ENCODE results near the gene PEX11B. TPM values are rescaled to one million over a fixed set of nuclear protein-coding genes. Genes with fewer than 3 reads are reported as not detected.

PEX11B gene
- 29.6 and 40.3 TPM in 2 replicates for total RNA-seq

GRCh38 chr1:145918144-145918991 lies at the start of gene PEX11B:
Gene PEX11B, minus strand, starts transcription at chr1:145918717. Its CDS starts 29 bp downstream, at chr1:145918688.

GRCh38 chr1:145964328-145965118 lies 46.0 kb upstream of the PEX11B start, which contains the start of the genes ANKRD34A and POLR3GL:
Gene ANKRD34A, minus strand, starts transcription at chr1:145964575. Its CDS starts 2,816 bp downstream, at chr1:145961759.
Gene POLR3GL, plus strand, starts transcription at chr1:145964690. Its CDS starts 10,176 bp downstream, at chr1:145974866.

GRCh38 chr1:145957443-145958319 lies 39.2 kb upstream of the PEX11B start, which contains the start of gene LIX1L:
Gene LIX1L, minus strand, starts transcription at chr1:145958017. Its CDS starts 90 bp downstream, at chr1:145957927.

GRCh38 chr1:145927063-145927886 lies 8.8 kb upstream of the PEX11B start, which contains the start of gene RBM8A:
Gene RBM8A, minus strand, starts transcription at chr1:145927484. Its CDS starts 58 bp downstream, at chr1:145927426.

GRCh38 chr1:145885738-145886287 lies 32.7 kb downstream of the PEX11B start, which contains the start of gene ANKRD35:
Gene ANKRD35, minus strand, starts transcription at chr1:145885866. Its CDS starts 108 bp downstream, at chr1:145885758.

Other genes starting within 250 kb of the PEX11B start
- 1.3 TPM in 1 of 2 replicates, not detected in the other for gene PDZK1, start 211.3 kb downstream of the PEX11B start, total RNA-seq
- not detected in 2 replicates for gene CD160, start 199.2 kb downstream of the PEX11B start, total RNA-seq
- 20.8 and 29.1 TPM in 2 replicates for gene RNF115, start 94.6 kb downstream of the PEX11B start, total RNA-seq
- 44.7 and 50.9 TPM in 2 replicates for gene POLR3C, start 94.5 kb downstream of the PEX11B start, total RNA-seq
- gene NUDT17, start 73.1 kb downstream of the PEX11B start, total RNA-seq, result 3.0 and 3.8 TPM in 2 replicates
- 13.7 and 14.7 TPM in 2 replicates for gene PIAS3, start 59.6 kb downstream of the PEX11B start, total RNA-seq
- 3.3 and 5.5 TPM in 2 replicates for gene ANKRD35, start 32.9 kb downstream of the PEX11B start, total RNA-seq
- gene ITGA10, start 8.7 kb downstream of the PEX11B start, total RNA-seq, result 2.3 and 11.9 TPM in 2 replicates
- gene RBM8A, start 8.8 kb upstream of the PEX11B start, total RNA-seq, result 44.0 and 137 TPM in 2 replicates
- gene LIX1L, start 39.3 kb upstream of the PEX11B start, total RNA-seq, result 19.0 and 26.0 TPM in 2 replicates
- 0.50 and 0.73 TPM in 2 replicates for gene ANKRD34A, start 45.9 kb upstream of the PEX11B start, total RNA-seq
- 17.7 and 19.2 TPM in 2 replicates for gene POLR3GL, start 46.0 kb upstream of the PEX11B start, total RNA-seq
- gene TXNIP, start 77.9 kb upstream of the PEX11B start, total RNA-seq, result 80.0 and 159 TPM in 2 replicates
- gene HJV, start 103.0 kb upstream of the PEX11B start, total RNA-seq, result not detected in 2 replicates
- gene NBPF10, start 226.1 kb upstream of the PEX11B start, total RNA-seq, result 2.0 and 4.4 TPM in 2 replicates

Measured in smooth muscle cell of trachea (primary cell).